ENCODE measurements around the gene TAS2R31.

TAS2R31 gene

GRCh38 chr12:11007608-11008007 is 23.6 kb downstream of the TAS2R31 start:
- no peak for DNase-seq (ENCODE audit: low spot score)
- in situ Hi-C loops (cut with MboI; ENCODE audit: low pct_unique_long_range_greater_than_20kb, low sequenced_read_pairs, unreplicated experiment), result no loop called here
- no peak for TF ChIP-seq CTCF (IDR thresholded peaks at IDR 0.05; ENCODE audit: extremely low read depth, insufficient read depth, missing control alignments)

- no peak for TF ChIP-seq CTCF (IDR thresholded peaks at IDR 0.05; ENCODE audit: extremely low read depth, insufficient read depth, missing control alignments)
- no peak for DNase-seq (ENCODE audit: low spot score)
- in situ Hi-C loops (cut with MboI; ENCODE audit: low pct_unique_long_range_greater_than_20kb, low sequenced_read_pairs, unreplicated experiment), result no loop called here
Observed at GRCh38 chr12:10998204-10998603, 33.0 kb downstream of the TAS2R31 start, which contains the start of gene TAS2R20. Gene TAS2R20, minus strand, starts transcription at chr12:10998304. Its CDS starts 429 bp downstream, at chr12:10997875.

GRCh38 chr12:10994307-10994706 is 36.9 kb downstream of the TAS2R31 start:
- in situ Hi-C loops (cut with MboI; ENCODE audit: low pct_unique_long_range_greater_than_20kb, low sequenced_read_pairs, unreplicated experiment), result no loop called here
- no peak for TF ChIP-seq CTCF (IDR thresholded peaks at IDR 0.05; ENCODE audit: extremely low read depth, insufficient read depth, missing control alignments)
- DNase-seq (ENCODE audit: low spot score), result no peak

- no peak for DNase-seq (ENCODE audit: low spot score)
- in situ Hi-C loops (cut with MboI; ENCODE audit: low pct_unique_long_range_greater_than_20kb, low sequenced_read_pairs, unreplicated experiment), result no loop called here
- TF ChIP-seq CTCF (IDR thresholded peaks at IDR 0.05; ENCODE audit: extremely low read depth, insufficient read depth, missing control alignments), result no peak
Observed at GRCh38 chr12:10989107-10989506, 42.1 kb downstream of the TAS2R31 start.

- no peak for TF ChIP-seq CTCF (IDR thresholded peaks at IDR 0.05; ENCODE audit: extremely low read depth, insufficient read depth, missing control alignments)
- DNase-seq (ENCODE audit: low spot score), result no peak
- in situ Hi-C loops (cut with MboI; ENCODE audit: low pct_unique_long_range_greater_than_20kb, low sequenced_read_pairs, unreplicated experiment), result no loop called here
Observed at GRCh38 chr12:10986812-10987211, 44.4 kb downstream of the TAS2R31 start, which contains the start of gene TAS2R50. Gene TAS2R50, minus strand, starts transcription at chr12:10986912. Its CDS starts 52 bp downstream, at chr12:10986860.

DNA sequence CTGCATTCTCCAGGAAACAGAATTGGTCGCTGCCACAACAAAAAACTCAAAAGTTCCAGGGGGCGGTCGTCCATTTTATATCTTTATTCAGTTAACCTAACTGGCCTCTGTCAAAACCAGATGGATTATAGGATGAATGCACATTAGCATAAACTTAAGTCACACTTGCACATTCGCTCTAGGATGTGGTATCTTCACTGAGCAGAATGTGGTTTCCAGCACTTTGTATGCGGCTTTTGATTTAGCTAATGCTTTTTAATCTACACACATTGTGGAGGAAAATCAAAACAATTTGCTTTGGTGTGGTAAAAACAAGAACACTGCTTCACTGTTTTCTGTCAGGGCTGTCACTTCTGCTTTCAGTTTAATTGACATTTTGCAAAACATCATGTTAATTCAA is 49.0 kb downstream of the TAS2R31 start:
- in situ Hi-C loops (cut with MboI; ENCODE audit: low pct_unique_long_range_greater_than_20kb, low sequenced_read_pairs, unreplicated experiment), result no loop called here
- no peak for TF ChIP-seq CTCF (IDR thresholded peaks at IDR 0.05; ENCODE audit: extremely low read depth, insufficient read depth, missing control alignments)
- no peak for DNase-seq (ENCODE audit: low spot score)
